HG03025 (cell line): Measurements from ENCODE around the gene GGT1.
"Not testable (repeated sequence)": the region's sequence is repeated elsewhere in the genome, so short reads cannot be mapped to it uniquely, and the experiment has no call there.

Source experiments
- ATAC-seq: cut with Tn5 transposase; IDR thresholded peaks from one replicate; pipeline ENCODE4 v1.9.1; 2021; ENCODE audit warnings: mild to moderate bottlenecking, moderate library complexity; ENCODE audit not compliant: unreplicated experiment, low FRiP score

The GGT1 gene

GRCh38 chr22:24595228-24595627 is 7.8 kb upstream of the GGT1 start:
- ATAC-seq = no peak

GRCh38 chr22:24595863-24596262 is 7.1 kb upstream of the GGT1 start:
- ATAC-seq = no peak

GRCh38 chr22:24597076-24597475 is 5.9 kb upstream of the GGT1 start:
- ATAC-seq = not testable (repeated sequence)

GRCh38 chr22:24599514-24599913 is 3.5 kb upstream of the GGT1 start:
- no peak for ATAC-seq

GRCh38 chr22:24599958-24600715 is 2.9 kb upstream of the GGT1 start:
- not testable (repeated sequence) for ATAC-seq

- ATAC-seq = no peak
Observed at GRCh38 chr22:24601217-24602104, 1.5 kb upstream of the GGT1 start.

- not testable (repeated sequence) for ATAC-seq
Observed at GRCh38 chr22:24602105-24602749, 766 bp upstream of the GGT1 start.

GRCh38 chr22:24603770-24604629 is 1.0 kb downstream of the GGT1 start:
- ATAC-seq = not testable (repeated sequence)

GRCh38 chr22:24606340-24606739 is 3.3 kb downstream of the GGT1 start:
- not testable (repeated sequence) for ATAC-seq

GRCh38 chr22:24607429-24607983 is 4.5 kb downstream of the GGT1 start:
- not testable (repeated sequence) for ATAC-seq

GRCh38 chr22:24608327-24608726 is 5.3 kb downstream of the GGT1 start:
- ATAC-seq = not testable (repeated sequence)

- not testable (repeated sequence) for ATAC-seq
Observed at GRCh38 chr22:24609888-24610287, 6.9 kb downstream of the GGT1 start.

- not testable (repeated sequence) for ATAC-seq
Observed at GRCh38 chr22:24614794-24615193, 11.8 kb downstream of the GGT1 start.

GRCh38 chr22:24621244-24621643 is 18.3 kb downstream of the GGT1 start:
- not testable (repeated sequence) for ATAC-seq

- ATAC-seq = not testable (repeated sequence)
Observed at GRCh38 chr22:24622596-24622995, 19.6 kb downstream of the GGT1 start.

- not testable (repeated sequence) for ATAC-seq
Observed at GRCh38 chr22:24627911-24628310, 24.9 kb downstream of the GGT1 start.

- ATAC-seq = not testable (repeated sequence)
Observed at GRCh38 chr22:24629069-24629468, 26.1 kb downstream of the GGT1 start.

GRCh38 chr22:24630812-24631427 is 27.9 kb downstream of the GGT1 start:
- not testable (repeated sequence) for ATAC-seq

- not testable (repeated sequence) for ATAC-seq
Observed at GRCh38 chr22:24631430-24632122, 28.6 kb downstream of the GGT1 start.
